BJ (cell line): ENCODE measurements around the gene TP53TG3D. TPM values are rescaled to one million over a fixed set of nuclear protein-coding genes. Genes with fewer than 3 reads are reported as not detected.

Experiments
- polyA plus RNA-seq: library from polyadenylated mRNA; depleted of rRNA; stranded (reverse); fragments of >200 nt; gene quantifications from 2 replicates; pipeline ENCODE4 v1.2.3, GENCODE V29; 2011
- small RNA-seq: library from RNA; depleted of rRNA; stranded (forward); fragments of <200 nt; gene quantifications from one replicate; pipeline ENCODE3, GENCODE V24; 2012; ENCODE audit warnings: low replicate concordance, low read depth; ENCODE audit not compliant: insufficient read length

The TP53TG3D gene
- polyA plus RNA-seq, 1 experiment, result 0.28 TPM

Small RNA genes within 50 kb of the gene (small RNA-seq; reads per million reads assigned to genes)
- not detected for gene AC133485.1
- not detected for gene AC140878.1
